Neural cell (in vitro differentiated cells): Measurements from ENCODE around the gene RBSN. TPM values are rescaled to one million over a fixed set of nuclear protein-coding genes. Genes with fewer than 3 reads are reported as not detected.

Experiments used
- H2AFZ ChIP-seq: fragments of 200-600, 300-800 bp; sonication (generic), shearing (Covaris generic); 2 replicates; pipeline ENCODE4 v1.6.0; 2014; ENCODE audit warnings: low read depth, mild to moderate bottlenecking, antibody characterized with exemption, low read length, moderate library complexity
- H3F3A ChIP-seq: fragments of 200-600 bp; shearing (Covaris generic); 2 replicates; pipeline ENCODE4 v1.6.1; 2016; ENCODE audit warnings: mild to moderate bottlenecking, moderate library complexity, mixed read lengths, antibody characterized with exemption, low read length; ENCODE audit not compliant: insufficient read depth, poor library complexity, severe bottlenecking
- H3K27ac ChIP-seq: fragments of 200-600, 300-800 bp; sonication (generic), shearing (Covaris generic); 2 replicates; pipeline ENCODE4 v1.5.1; 2014; ENCODE audit warnings: mild to moderate bottlenecking, low read length, moderate library complexity
- H3K27me3 ChIP-seq: fragments of 300-800, 200-600 bp; sonication (generic), shearing (Covaris generic); 2 replicates; pipeline ENCODE4 v1.6.0; 2014; ENCODE audit warnings: mild to moderate bottlenecking, low read depth, low read length, moderate library complexity; ENCODE audit not compliant: insufficient read depth
- H3K36me3 ChIP-seq: fragments of 300-800, 200-600 bp; sonication (generic), shearing (Covaris generic); 2 replicates; pipeline ENCODE4 v1.5.1; 2014; ENCODE audit warnings: mild to moderate bottlenecking, antibody characterized with exemption, low read length, moderate library complexity; ENCODE audit not compliant: insufficient read depth
- H3K4me2 ChIP-seq: fragments of 300-800, 200-600 bp; sonication (generic), shearing (Covaris generic); 2 replicates; pipeline ENCODE4 v1.6.0; 2014; ENCODE audit warnings: mild to moderate bottlenecking, low read length
- H3K4me3 ChIP-seq: fragments of 300-800, 200-600 bp; sonication (generic), shearing (Covaris generic); 2 replicates; pipeline ENCODE4 v1.5.1; 2014; ENCODE audit warnings: mild to moderate bottlenecking, low read length, moderate library complexity
- H3K79me2 ChIP-seq: fragments of 200-600 bp; shearing (Covaris generic); replicated peaks from 2 replicates; pipeline ENCODE4 v1.6.0; 2014; ENCODE audit warnings: mild to moderate bottlenecking, low read length, moderate library complexity; ENCODE audit not compliant: insufficient read depth
- H3K9ac ChIP-seq: fragments of 300-800, 200-600 bp; sonication (generic), shearing (Covaris generic); 2 replicates; pipeline ENCODE4 v1.6.1; 2016; ENCODE audit warnings: mild to moderate bottlenecking, low read length, mixed read lengths
- H3K9me2 ChIP-seq: fragments of 200-600 bp; shearing (Covaris generic); 2 replicates; pipeline ENCODE4 v1.6.1; 2016; ENCODE audit warnings: mild to moderate bottlenecking, low read length, mixed read lengths; ENCODE audit not compliant: insufficient read depth
- H3K9me3 ChIP-seq: fragments of 200-600, 300-800 bp; sonication (generic), shearing (Covaris generic); 2 replicates; pipeline ENCODE4 v1.6.1; 2016; ENCODE audit warnings: mild to moderate bottlenecking, mixed run types, low read length, moderate library complexity, mixed read lengths
- H4K20me1 ChIP-seq: fragments of 200-600 bp; shearing (Covaris generic); 2 replicates; pipeline ENCODE4 v1.6.1; 2016; ENCODE audit warnings: mild to moderate bottlenecking, mixed run types; ENCODE audit not compliant: insufficient read depth
- CTCF ChIP-seq: fragments of 450-650 bp; IDR thresholded peaks from 2 replicates; pipeline ENCODE4 v1.5.1; 2014; ENCODE audit warnings: antibody characterized with exemption, mild to moderate bottlenecking, moderate library complexity; ENCODE audit not compliant: poor library complexity, severe bottlenecking
- EP300 ChIP-seq: fragments of 450-650 bp; conservative IDR thresholded peaks from 2 replicates; pipeline ENCODE4 v1.6.1; 2014; ENCODE audit warnings: antibody characterized with exemption, mild to moderate bottlenecking, moderate library complexity; ENCODE audit not compliant: poor library complexity, severe bottlenecking
- EZH2 ChIP-seq: fragments of 200-600, 300-800 bp; shearing (Covaris generic), sonication (generic); IDR thresholded peaks from 2 replicates; pipeline ENCODE4 v1.6.1; 2014; ENCODE audit warnings: antibody characterized with exemption, low read length, borderline replicate concordance, mild to moderate bottlenecking; ENCODE audit not compliant: insufficient read depth, poor library complexity, severe bottlenecking
- MXI1 ChIP-seq: fragments of 450-650 bp; conservative IDR thresholded peaks from 2 replicates; pipeline ENCODE4 v1.6.1; 2014; ENCODE audit warnings: antibody characterized with exemption, mild to moderate bottlenecking; ENCODE audit not compliant: poor library complexity, severe bottlenecking
- POLR2AphosphoS5 ChIP-seq: IDR thresholded peaks from 2 replicates; pipeline ENCODE4 v1.6.1; 2012
- RAD21 ChIP-seq: fragments of 450-650 bp; conservative IDR thresholded peaks from 2 replicates; pipeline ENCODE4 v1.6.1; 2014; ENCODE audit warnings: antibody characterized with exemption, mild to moderate bottlenecking, moderate library complexity
- TAF1 ChIP-seq: IDR thresholded peaks from 2 replicates; pipeline ENCODE4 v1.6.1; 2012; ENCODE audit warnings: low read depth
- polyA plus RNA-seq: library from polyadenylated mRNA; depleted of rRNA; stranded (reverse); fragments of >200 nt; gene quantifications from 2 replicates; pipeline ENCODE4 v1.2.3, GENCODE V29; 2014
- TF ChIP-seq, protein P1 (sequence below): IDR thresholded peaks from 2 replicates; pipeline ENCODE4 v1.6.1; 2012; ENCODE audit warnings: borderline replicate concordance

Gene RBSN
- polyA plus RNA-seq, 1 donor from 2014 or later = 27.6 TPM

DNA sequence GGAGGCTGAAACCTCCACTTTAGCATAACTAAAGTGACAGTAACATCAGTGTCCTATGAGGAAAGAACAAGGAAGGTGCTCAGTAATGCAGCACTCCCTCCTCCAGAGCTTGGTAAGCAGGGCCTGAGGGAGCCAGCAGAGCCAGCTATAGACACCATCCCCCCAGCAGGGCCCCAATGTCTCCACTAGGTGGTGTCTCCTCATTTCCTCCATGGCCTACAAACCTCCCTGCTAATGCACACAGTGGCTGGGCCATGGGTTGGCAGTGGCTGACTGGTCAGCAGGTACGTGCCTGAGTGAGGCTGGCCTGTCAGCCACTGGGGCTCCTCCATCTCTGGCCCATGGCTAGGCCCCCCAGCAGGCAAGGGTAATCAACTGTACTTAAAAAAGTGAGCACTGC, 47.4 kb downstream of the RBSN start:
- Histone ChIP-seq H3K4me3 (no peak overlapping the region), H3K36me3 (no peaks in the 10 kb centered on the region), H3K9ac (no peak overlapping the region), H4K20me1 (no peaks in the 10 kb centered on the region), H3K9me3 (no peaks in the 10 kb centered on the region), H3K9me2 (no peaks in the 10 kb centered on the region), H3K4me2 (no peak overlapping the region), H3K27me3 (no peaks in the 10 kb centered on the region), H2AFZ (no peak overlapping the region), H3K79me2 (no peaks in the 10 kb centered on the region), H3F3A (no peaks in the 10 kb centered on the region), H3K27ac (no peak overlapping the region)
- TF ChIP-seq CTCF = peak; percentile 27
- TF ChIP-seq RAD21 = no peak
- TF ChIP-seq, protein P1, sequence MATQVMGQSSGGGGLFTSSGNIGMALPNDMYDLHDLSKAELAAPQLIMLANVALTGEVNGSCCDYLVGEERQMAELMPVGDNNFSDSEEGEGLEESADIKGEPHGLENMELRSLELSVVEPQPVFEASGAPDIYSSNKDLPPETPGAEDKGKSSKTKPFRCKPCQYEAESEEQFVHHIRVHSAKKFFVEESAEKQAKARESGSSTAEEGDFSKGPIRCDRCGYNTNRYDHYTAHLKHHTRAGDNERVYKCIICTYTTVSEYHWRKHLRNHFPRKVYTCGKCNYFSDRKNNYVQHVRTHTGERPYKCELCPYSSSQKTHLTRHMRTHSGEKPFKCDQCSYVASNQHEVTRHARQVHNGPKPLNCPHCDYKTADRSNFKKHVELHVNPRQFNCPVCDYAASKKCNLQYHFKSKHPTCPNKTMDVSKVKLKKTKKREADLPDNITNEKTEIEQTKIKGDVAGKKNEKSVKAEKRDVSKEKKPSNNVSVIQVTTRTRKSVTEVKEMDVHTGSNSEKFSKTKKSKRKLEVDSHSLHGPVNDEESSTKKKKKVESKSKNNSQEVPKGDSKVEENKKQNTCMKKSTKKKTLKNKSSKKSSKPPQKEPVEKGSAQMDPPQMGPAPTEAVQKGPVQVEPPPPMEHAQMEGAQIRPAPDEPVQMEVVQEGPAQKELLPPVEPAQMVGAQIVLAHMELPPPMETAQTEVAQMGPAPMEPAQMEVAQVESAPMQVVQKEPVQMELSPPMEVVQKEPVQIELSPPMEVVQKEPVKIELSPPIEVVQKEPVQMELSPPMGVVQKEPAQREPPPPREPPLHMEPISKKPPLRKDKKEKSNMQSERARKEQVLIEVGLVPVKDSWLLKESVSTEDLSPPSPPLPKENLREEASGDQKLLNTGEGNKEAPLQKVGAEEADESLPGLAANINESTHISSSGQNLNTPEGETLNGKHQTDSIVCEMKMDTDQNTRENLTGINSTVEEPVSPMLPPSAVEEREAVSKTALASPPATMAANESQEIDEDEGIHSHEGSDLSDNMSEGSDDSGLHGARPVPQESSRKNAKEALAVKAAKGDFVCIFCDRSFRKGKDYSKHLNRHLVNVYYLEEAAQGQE = no peak

DNA sequence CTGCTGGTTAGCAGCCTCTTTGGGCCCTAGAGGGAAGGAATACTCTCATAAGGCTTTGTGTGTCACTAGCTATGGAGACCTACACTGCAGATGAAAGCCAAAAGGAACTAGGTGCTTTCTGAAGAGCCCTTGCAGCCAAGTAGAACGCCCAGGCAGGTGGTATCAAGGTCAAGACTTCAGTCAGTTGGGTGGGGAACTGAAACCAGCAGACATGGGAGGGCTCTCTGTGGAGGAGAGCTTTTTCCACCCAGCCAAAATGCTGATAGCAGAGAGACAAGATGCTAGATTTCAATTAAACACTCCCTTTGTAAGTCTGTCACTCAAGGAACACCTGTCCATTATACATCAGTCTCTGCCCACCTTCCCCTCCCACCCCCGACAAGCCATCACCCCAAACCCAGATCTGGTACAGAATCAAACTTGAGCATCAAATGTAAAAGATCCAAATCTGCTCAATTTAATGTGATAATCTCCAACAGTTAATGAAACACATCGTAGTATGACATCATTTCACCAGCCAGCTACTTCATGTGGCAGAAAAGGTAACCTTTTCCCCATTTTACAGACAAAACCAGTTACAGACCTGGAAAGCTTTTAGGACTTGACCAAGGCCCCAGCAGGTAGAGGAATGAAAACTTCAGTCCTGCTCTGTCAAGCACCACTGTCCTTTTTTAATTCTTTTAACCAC, 48.4 kb downstream of the RBSN start:
- H3K9ac ChIP-seq = no peak overlapping the region
- no peaks in the 10 kb centered on the region for H3F3A ChIP-seq
- H4K20me1 ChIP-seq = no peaks in the 10 kb centered on the region
- H2AFZ ChIP-seq = no peak overlapping the region
- no peaks in the 10 kb centered on the region for H3K9me3 ChIP-seq
- no peaks in the 10 kb centered on the region for H3K27me3 ChIP-seq
- no peak overlapping the region for H3K4me3 ChIP-seq
- no peaks in the 10 kb centered on the region for H3K9me2 ChIP-seq
- H3K79me2 ChIP-seq = no peaks in the 10 kb centered on the region
- H3K36me3 ChIP-seq = no peaks in the 10 kb centered on the region
- H3K27ac ChIP-seq = no peak overlapping the region
- no peak overlapping the region for H3K4me2 ChIP-seq
- TF ChIP-seq EP300 = no peak
- no peak for TF ChIP-seq RAD21
- no peak for TF ChIP-seq MXI1
- no peak for TF ChIP-seq CTCF
- no peak for TF ChIP-seq TAF1
- no peak for TF ChIP-seq EZH2
- TF ChIP-seq, protein P1 = no peak
- TF ChIP-seq POLR2AphosphoS5 = no peak
